ENCODE measurements around the gene SENP3.

Gene SENP3

DNA sequence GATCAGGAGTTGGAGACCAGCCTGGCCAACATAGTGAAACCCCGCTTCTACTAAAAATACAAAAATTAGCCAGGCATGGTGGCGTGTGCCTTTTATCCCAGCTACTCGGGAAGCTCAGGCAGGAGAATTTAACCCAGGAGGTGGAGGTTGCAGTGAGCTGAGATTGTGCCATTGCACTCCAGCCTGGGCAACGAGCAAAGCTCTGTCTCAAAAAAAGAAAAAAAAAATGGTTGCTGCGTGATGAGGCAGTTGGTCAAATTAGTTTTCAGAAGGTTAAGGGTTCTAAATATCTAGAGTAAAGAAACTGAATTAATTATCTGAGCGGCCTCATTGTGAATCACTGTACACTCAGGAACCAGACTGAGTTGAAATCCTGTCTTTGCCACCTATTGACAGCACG lies 14.2 kb downstream of the SENP3 start:
- DNase-seq (ENCODE audit: low read depth in 1 of 2, low spot score in 1 of 2): no peak

DNA sequence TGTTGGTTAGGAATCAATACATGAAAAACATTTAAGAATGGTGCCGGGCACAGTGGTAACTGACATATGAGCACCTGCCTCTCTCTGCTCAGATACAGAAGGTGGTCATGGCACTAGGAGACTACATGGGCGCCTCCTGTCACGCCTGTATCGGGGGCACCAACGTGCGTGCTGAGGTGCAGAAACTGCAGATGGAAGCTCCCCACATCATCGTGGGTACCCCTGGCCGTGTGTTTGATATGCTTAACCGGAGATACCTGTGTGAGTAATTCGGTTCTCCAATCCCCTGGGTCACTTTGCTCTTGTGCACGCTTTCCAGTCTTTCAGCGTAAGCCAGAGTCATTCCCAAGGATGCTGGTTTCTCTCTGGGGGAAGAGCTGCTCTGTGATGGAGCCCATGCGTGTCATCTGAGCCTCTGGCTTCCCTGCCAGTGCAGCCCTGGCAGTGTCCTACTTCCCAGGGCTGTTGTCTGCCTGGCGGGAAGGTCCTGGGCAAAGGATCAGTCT lies 14.8 kb downstream of the SENP3 start:
- DNase-seq (ENCODE audit: low read depth in 1 of 2, low spot score in 1 of 2): no peak

GRCh38 chr17:7577327-7578199 lies 15.8 kb downstream of the SENP3 start:
- no peak for DNase-seq (ENCODE audit: low read depth in 1 of 2, low spot score in 1 of 2)

GRCh38 chr17:7579001-7579833 lies 17.5 kb downstream of the SENP3 start, which contains the start of gene CD68:
Gene CD68, plus strand, starts transcription at chr17:7579638. Its CDS starts 40 bp downstream, at chr17:7579678.
- DNase-seq (ENCODE audit: low read depth in 1 of 2, low spot score in 1 of 2): peak in 1 of 2 donors; percentile 45

GRCh38 chr17:7579834-7580603 lies 18.3 kb downstream of the SENP3 start:
- DNase-seq (ENCODE audit: low read depth in 1 of 2, low spot score in 1 of 2): no peak

GRCh38 chr17:7580604-7581575 lies 19.2 kb downstream of the SENP3 start:
- no peak for DNase-seq (ENCODE audit: low read depth in 1 of 2, low spot score in 1 of 2)

DNA sequence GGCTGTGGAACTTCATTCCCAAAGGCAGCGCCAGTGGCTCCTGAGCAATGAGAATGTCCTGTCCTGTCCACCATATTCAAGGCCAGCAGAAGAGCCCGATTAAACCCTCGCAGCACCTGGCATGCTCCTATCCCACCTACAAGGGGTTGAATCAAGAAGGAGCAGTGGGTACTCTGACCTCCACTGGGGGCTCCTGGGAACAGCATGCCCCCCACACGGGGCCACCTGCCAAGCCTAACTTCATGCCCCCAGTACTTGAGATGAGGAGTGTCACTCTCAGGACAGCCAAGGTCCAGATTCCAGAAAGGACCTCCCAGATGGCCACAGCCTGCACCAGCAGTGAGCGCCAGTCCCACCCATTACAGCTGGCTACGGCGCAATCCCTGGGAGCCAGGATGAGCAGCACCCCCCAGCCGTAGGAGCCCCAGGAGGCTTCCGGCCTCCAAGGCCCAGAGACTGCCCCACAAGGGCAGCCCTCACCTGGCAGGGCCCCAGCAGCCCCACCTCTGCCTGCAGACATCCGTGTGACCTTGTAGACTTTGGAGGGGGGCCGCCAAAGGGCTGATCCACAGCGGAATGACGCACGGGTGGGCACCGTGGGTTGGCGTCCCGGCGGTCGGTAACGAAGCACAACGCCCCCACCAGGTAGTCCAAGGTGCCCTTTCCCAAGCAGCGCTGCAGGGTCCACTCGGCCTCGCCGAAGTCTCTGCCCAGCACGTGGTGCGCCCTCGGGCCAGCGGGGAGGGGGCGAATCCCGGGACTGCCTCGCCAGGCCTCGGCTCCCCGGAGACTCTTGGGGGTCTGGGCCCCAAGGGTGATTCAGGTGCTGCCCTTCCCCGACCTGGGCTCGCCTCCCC lies 20.9 kb downstream of the SENP3 start:
- no peak for DNase-seq (ENCODE audit: low read depth in 1 of 2, low spot score in 1 of 2)

- DNase-seq (ENCODE audit: low read depth in 1 of 2, low spot score in 1 of 2): peak; percentile 91
These were observed 21.8 kb downstream of the SENP3 start, which contains the start of gene MPDU1 for GRCh38 chr17:7583253-7584109. Gene MPDU1, plus strand, starts transcription at chr17:7583852. Its CDS starts 11 bp downstream, at chr17:7583863.

- no peak for DNase-seq (ENCODE audit: low read depth in 1 of 2, low spot score in 1 of 2)
These were observed 25.1 kb downstream of the SENP3 start for GRCh38 chr17:7586673-7587419.

DNA sequence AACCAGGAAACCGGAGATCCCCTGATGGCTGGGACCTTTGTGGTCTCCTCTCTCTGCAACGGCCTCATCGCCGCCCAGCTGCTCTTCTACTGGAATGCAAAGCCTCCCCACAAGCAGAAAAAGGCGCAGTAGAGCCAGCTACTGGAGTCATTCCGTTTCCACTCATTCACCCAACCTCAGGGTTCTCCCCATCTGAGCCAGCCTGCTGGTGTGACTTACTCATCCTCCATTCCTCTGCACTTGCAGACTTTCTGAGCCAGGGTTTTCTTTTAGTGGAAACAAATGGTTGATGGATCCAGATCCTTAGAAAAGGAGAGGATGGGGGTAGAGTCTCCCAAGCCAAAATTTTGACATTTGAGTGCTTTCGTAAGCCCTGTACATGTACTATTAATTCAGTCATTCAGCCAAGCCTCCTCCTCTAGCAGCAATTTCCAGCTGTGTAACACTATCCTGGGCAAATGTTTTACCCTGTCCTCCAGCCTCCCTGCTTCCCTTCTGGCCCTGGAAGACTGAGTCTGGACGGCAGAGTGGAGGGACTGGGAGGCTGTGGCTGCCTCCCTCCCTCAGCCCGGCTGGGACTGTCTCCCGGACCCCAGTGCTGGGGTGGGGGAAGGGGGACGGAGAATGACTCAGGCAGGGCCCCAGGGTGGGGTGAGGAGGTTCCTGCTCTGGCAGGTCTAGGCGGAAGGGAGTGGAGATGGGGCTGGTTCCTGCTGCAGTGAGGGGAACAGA lies 25.9 kb downstream of the SENP3 start:
- no peak for DNase-seq (ENCODE audit: low read depth in 1 of 2, low spot score in 1 of 2)

- no peak for DNase-seq (ENCODE audit: low read depth in 1 of 2, low spot score in 1 of 2)
These were observed 27.0 kb downstream of the SENP3 start for GRCh38 chr17:7588553-7589203.

DNA sequence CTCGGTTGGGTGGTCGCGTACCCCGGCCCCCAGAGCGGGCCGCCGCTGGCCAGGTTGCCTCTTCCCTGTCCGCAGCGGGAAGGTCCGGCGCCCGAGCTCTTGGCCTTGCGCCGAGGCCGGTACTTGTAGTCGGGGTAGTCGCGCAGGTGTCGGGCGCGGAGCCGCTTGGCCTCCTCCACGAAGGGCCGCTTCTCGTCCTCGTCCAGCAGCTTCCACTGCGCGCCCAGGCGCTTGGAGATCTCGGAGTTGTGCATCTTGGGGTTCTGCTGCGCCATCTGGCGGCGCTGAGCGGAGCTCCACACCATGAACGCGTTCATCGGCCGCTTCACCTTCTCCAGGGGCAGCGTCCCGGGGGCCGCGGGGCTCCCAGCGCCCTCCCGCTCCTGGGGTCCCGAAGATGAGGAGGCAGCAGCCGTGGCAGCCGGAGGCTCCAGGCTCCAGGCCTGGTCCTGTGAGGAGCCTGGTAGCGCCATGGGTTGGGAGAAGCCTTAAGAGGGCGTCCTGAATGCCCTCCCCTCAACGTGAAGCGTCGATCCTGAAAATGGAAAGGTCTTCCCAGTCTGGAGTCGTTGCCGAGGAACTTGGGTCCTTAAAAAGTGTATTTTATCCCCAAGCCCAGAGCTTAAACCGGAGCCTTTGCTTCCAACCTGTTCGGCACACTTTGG lies 27.6 kb downstream of the SENP3 start:
- peak; percentile 34 to 57 for DNase-seq (ENCODE audit: low read depth in 1 of 2, low spot score in 1 of 2)

GRCh38 chr17:7589891-7590691 lies 28.4 kb downstream of the SENP3 start, which contains the start of gene SOX15:
Gene SOX15, minus strand, starts transcription at chr17:7590094. Its CDS starts 418 bp downstream, at chr17:7589676.
- no peak for DNase-seq (ENCODE audit: low read depth in 1 of 2, low spot score in 1 of 2)

- no peak for DNase-seq (ENCODE audit: low read depth in 1 of 2, low spot score in 1 of 2)
These were observed 29.0 kb downstream of the SENP3 start for GRCh38 chr17:7590743-7591142.

GRCh38 chr17:7591596-7591995 lies 29.9 kb downstream of the SENP3 start:
- DNase-seq (ENCODE audit: low read depth in 1 of 2, low spot score in 1 of 2): no peak

Measured in stimulated activated CD4-positive, alpha-beta T cell treated with anti-CD3 and anti-CD28 coated beads, Interleukin-15, amount 100 ng/mL, for 1 hour (primary cell).